Amniotic epithelial cell (primary cell): ENCODE data around the gene COL23A1.

Experiments
- DNase-seq: peaks from one replicate; pipeline ENCODE4 v3.0.0-alpha.2; 2010; ENCODE audit warnings: low read depth

Gene COL23A1

GRCh38 chr5:178223828-178224335, 366.3 kb downstream of the COL23A1 start:
- peak; percentile 49 for DNase-seq

- DNase-seq = no peak
These were observed 366.9 kb downstream of the COL23A1 start for GRCh38 chr5:178223196-178223773.

GRCh38 chr5:178222292-178222691, 367.9 kb downstream of the COL23A1 start:
- no peak for DNase-seq

- DNase-seq = no peak
These were observed 368.3 kb downstream of the COL23A1 start for GRCh38 chr5:178221853-178222252.

- no peak for DNase-seq
These were observed 368.9 kb downstream of the COL23A1 start for GRCh38 chr5:178221282-178221681.

GRCh38 chr5:178218827-178219226, 371.4 kb downstream of the COL23A1 start:
- DNase-seq = no peak

GRCh38 chr5:178218237-178218776, 371.9 kb downstream of the COL23A1 start:
- no peak for DNase-seq

GRCh38 chr5:178216779-178217178, 373.4 kb downstream of the COL23A1 start:
- DNase-seq = no peak

- no peak for DNase-seq
These were observed 374.1 kb downstream of the COL23A1 start for GRCh38 chr5:178216088-178216534.

- DNase-seq = no peak
These were observed 374.8 kb downstream of the COL23A1 start for GRCh38 chr5:178215280-178216002.

GRCh38 chr5:178214160-178214803, 375.9 kb downstream of the COL23A1 start:
- no peak for DNase-seq

- DNase-seq = no peak
These were observed 376.4 kb downstream of the COL23A1 start for GRCh38 chr5:178213748-178214151.

GRCh38 chr5:178213003-178213461, 377.2 kb downstream of the COL23A1 start:
- no peak for DNase-seq

- no peak for DNase-seq
These were observed 377.8 kb downstream of the COL23A1 start for GRCh38 chr5:178212241-178213002.

- DNase-seq = no peak
These were observed 378.8 kb downstream of the COL23A1 start for GRCh38 chr5:178211095-178212048.

- DNase-seq = no peak
These were observed 379.5 kb downstream of the COL23A1 start for GRCh38 chr5:178210686-178211085.

- no peak for DNase-seq
These were observed 380.1 kb downstream of the COL23A1 start for GRCh38 chr5:178210073-178210535.

- no peak for DNase-seq
These were observed 380.7 kb downstream of the COL23A1 start for GRCh38 chr5:178209334-178210072.

GRCh38 chr5:178208540-178209227, 381.5 kb downstream of the COL23A1 start:
- DNase-seq = no peak
